Activated effector memory CD4-positive, alpha-beta T cell treated with Interleukin-2 at 50 U/mL for 16 hours (primary cell): Measurements from ENCODE around the gene NTN5.
A peak's percentile ranks its signal among the peaks of the same experiment; 100 is the strongest.
"Not testable (repeated sequence)": the region's sequence is repeated elsewhere in the genome, so short reads cannot be mapped to it uniquely, and the experiment has no call there.

Experiments used
- DNase-seq: peaks from one replicate; pipeline ENCODE4 v3.0.0-alpha.2; 2020

Gene NTN5

DNA sequence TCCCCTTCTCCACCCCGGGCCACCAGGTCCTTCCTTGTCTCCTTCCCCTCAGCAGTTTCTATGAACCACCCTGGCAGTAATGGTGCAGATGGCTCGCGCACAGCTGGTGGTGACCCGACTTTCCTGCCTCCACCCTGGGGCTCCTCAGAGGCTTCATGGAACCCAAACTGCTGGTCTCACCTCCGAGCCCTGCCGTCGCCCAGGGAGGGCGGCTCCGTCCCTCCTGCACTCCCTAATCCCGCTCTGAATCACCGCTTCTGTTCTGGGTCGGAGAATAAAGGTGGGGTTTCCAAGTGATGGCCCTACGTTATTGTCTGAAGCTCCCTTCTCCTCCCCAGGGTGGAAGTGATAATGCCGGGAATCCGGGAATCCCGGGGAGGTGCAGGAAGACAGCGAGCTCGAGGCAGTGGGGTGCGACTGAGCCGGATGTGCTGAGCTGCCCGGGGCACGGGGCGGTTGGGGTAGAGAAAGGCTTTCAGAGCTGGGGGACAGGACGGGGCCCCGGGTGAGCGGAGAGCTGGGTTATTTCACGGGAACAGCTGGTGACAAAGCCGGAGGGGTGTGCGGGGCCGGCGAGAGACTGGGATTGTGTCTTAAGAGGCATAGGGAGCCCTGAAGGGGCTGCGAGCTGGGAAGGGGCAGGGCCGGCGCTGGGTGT is 23.7 kb upstream of the NTN5 start:
- DNase-seq: no peak

DNA sequence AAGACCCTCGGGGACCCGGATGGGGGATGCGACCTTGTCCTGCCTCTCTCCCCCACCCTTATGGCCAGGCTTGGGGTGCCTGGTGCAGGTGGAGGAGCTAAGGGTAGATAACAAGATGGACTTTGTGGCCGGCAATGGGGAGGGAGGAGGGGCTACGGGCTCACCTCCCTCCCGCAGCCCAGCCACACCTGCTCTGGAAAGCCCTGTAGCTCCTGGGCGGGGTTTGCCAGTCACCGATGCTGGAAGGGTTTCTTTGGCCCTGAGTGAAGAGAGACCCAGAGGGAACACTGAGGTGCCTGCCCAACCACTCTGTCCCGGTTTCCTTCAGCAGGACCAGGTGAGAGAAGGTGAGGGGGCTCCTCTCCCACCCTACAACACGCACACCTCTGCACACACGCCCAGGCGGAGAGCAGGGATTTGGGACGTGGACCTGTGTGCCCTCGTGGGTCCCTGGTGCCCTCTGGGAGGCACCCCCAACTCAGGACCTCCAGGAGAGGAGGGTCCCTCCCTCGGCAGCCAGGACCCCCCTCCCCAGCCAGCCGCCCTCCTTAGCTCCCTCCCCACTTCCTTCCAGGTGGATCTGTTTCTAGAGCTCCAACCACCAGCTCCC is 23.0 kb upstream of the NTN5 start, which contains the start of gene FUT2:
TSS of gene FUT2 (plus strand) at position 229 of the 610 bp plus-strand sequence. CDS start 6,986 bp downstream, outside the sequence.
- no peak for DNase-seq

DNA sequence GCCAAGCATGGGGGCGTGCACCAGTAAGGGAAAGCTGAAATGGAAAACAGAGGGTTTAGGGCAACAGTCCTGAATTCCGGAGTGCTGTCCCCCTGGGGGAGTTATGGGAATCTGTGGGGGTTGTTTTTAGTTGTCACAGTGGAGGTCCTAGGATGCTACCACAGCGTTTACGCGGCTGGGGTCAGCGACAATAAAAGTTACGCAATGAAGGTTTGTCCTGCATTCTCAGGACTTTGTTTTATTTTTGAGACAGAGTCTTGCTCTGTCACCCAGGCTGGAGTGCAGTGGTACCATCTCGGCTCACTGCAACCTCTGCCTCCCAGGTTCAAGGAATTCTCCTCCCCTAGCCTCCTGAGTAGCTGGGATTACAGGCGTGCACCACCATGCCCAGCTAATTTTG is 20.8 kb upstream of the NTN5 start:
- not testable (repeated sequence) for DNase-seq

DNA sequence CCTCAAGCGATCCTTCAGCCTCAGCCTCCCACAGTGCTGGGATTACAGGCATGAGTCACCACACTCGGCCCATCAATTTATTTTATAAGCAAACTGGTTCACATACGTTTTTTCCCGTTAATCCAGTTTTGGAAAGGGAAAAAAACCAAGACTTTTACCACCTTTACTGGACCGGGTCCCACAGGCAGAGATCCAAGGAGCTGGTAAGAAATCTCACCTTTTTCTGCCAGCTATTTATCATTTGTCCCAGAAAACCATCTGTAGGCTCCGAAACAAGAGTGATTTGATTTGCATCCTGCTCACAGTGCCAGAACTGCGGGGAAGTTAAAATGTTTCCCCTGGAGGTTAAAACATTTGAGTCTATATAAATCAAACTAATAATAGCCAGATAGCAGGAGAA is 16.6 kb upstream of the NTN5 start:
- no peak for DNase-seq

DNA sequence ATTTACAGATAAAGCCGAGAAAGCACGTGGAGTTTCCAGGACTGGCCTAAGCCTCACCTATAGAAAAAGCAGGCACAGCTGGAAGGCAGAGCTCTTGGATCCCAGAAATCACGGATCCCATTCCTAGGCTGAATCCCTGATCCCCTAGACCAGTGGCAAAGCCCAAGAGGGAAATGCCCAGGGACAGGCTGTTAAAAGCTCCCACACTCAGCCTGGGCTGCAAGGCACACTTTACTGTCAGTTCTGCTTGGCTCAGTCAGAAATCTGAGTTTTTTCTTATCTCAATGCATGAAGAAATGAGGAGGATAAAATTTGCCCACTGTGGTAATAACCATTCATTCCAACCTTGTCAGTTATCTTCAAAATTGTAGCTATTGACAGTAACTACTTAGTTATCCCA is 15.0 kb upstream of the NTN5 start:
- DNase-seq: no peak

DNA sequence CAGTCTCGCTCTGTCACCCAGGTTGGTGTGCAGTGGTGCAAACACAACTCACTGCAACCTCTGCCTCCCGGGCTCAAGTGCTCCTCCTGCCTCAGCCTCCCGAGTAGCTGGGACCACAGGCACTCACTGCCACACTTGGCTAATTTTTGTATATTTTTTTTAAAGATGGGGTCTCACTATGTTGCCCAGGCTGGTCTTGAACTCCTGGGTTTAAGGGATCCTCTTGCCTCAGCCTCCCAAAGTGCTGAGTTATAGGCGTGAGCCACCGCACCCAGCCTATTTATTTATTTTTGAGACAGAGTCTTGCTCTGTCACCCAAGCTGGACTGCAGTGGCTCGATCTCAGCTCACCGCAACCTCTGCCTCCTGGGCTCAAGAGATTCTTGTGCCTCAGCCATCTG is 13.8 kb upstream of the NTN5 start:
- not testable (repeated sequence) for DNase-seq

DNA sequence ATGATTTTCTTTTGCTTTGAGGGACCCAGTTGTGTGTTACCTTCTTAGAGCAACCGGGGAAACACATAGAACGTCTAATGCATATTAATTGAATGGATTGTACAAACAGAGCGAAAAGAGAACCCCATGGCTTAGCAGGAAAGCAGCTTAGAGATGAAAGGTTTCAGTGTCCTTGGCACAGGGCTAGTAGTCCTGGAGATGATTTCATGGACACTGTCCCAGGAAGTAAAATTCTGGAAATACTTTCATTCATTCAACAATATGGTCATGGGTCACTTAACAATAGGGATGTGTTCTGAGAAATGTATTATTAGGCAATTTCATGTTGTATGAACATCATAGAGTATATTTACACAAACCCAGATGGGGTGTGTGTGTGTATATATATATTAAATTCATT is 13.3 kb upstream of the NTN5 start:
- DNase-seq: no peak

DNA sequence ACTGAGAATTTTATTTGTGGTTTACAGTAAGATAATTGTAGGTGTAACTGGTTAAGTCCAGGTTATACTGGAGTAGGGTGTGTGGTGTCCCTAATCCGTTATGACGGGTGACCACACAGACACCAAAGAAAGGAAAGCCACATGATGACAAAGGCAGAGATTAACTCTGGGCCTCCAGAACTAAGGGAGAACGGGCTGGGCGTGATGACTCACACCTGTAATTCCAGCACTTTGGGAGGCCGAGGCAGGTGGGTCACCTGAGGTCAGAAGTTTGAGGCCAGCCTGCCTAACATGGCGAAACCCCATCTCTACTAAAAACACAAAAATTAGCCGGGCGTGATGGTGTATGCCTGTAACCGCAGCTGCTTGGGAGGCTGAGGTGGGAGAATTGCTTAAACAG is 12.8 kb upstream of the NTN5 start:
- no peak for DNase-seq

DNA sequence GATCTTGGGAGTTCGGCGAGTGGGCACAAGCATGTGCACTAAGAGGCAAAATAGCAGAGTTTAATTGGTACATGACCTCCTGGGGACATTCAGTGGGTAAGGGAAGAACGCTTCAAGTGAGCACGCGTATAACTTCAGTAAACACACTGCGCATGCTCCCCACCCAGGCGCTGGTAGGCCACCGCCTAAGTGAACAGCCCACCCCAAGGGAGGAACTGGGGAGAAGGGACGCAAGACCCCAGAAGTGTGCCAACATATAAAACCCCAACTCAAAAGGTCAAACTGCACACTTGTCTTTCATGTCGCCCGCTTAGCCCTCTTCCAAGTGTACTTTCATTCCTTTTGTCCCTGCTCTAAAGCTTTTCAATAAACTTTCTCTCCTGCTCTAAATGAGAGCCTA is 10.5 kb upstream of the NTN5 start:
- DNase-seq: no peak

DNA sequence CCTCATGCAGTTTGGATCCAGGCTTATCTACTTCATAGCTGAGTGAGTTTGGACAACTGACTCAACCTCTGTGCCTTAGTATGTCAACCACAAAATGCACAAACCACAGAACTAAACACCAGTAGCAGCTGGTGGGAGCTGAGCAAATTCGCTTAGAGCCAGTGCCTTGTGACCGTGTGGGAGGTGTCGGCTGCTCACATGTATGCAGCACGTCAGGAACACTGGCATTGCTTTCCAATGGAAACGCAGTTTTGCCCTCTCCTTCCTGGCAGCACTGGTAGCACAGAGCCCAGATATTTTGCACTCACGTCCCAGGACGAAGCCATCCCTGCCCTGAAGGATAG is 8.3 kb upstream of the NTN5 start:
- no peak for DNase-seq

DNA sequence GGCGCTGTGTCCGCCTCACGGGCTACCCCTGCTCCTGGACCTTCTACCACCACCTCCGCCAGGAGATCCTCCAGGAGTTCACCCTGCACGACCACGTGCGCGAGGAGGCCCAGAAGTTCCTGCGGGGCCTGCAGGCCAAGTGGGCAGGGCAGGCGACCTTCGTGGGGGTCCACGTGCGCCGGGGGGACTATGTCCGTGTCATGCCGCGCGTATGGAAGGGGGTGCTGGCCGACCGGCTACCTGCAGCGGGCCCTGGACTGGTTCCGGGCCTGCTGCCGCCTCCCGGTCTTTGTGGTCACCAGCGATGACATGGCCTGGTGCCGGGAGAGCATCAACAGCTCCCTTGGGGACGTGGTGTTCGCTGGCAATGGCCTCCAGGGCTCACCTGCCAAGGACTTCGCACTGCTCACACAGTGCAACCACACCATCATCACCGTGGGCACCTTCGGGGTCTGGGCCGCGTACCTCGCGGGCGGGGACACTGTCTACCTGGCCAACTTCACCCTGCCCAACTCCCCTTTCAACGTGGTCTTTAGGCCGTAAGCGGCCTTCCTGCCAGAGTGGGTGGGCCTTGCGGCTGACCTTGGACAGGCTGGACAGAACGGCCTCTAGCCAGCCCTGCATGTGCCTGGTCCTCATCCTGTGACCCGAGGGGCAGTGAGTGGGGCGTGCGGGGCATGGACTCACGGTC is 7.8 kb upstream of the NTN5 start:
- DNase-seq: no peak

DNA sequence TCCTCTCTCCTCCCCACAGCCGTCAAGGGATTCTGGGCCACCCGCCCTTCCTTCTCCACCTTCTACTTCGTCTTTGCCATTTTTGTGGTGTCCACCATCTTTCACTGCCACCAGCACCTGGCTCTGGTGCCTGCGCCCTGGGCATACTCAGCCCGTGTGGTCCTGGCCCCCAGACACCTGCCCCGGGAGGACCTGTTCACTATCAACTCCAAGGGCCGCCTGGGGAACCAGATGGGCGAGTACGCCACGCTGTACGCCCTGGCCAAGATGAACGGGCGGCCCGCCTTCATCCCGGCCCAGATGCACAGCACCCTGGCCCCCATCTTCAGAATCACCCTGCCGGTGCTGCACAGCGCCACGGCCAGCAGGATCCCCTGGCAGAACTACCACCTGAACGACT is 7.2 kb upstream of the NTN5 start:
- DNase-seq: not testable (repeated sequence)

DNA sequence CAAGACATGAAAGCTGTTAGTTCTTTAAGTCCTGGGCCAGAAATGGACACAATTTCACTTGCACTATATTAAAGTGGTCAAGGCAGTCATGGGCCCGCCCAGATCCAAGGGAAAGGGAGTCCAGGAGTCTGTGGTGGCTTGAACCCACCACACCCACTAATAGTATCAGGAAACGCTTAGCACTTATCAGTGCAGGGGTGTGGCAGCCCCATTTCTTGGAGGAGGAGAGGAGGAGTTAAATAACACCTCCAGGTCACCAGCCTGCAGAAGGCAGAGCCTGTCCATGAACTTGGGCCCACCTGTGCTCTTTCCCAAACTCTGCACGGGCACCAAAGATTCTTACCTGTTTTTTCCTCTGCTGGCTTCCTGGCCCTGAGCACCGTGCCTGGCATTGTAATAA is 5.4 kb upstream of the NTN5 start:
- DNase-seq: no peak

DNA sequence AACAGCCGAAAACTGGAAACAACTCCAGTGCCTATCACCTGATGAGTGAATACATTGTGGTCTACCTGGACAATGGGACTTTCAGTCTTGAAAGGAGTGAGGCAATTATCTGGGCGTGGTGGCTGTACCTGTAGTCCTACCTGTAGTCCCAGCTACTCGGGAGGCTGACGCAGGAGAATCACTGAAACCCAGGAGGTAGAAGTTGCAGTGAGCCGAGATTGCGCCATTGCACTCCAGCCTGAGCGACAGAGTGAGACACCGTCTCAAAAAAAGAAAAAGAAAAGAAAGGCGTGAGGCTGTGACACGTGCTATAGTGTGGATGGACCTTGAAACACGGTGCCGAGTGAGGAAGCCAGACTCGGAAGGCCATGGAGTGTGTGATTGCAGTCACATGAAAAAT is 4.1 kb upstream of the NTN5 start:
- DNase-seq: no peak

DNA sequence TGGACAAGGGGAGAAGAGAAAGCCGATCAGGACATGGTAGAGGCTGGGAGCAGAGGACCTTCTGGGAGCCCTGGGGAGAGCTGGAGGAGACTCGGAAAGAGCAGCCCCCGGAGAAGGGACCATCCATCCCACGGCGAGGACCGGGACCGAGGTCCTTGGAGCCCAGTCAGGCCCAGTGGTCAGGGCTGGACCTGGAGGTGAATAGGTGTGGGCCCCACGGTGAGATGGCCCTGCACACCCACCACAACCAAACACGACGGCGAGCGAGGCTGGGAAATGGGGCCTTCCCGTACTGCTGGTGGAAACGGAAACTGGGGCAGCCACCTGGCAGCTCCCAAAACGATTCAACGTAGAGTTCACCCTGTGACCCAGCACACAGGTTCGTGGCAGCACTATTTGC is 3.7 kb upstream of the NTN5 start:
- no peak for DNase-seq

DNA sequence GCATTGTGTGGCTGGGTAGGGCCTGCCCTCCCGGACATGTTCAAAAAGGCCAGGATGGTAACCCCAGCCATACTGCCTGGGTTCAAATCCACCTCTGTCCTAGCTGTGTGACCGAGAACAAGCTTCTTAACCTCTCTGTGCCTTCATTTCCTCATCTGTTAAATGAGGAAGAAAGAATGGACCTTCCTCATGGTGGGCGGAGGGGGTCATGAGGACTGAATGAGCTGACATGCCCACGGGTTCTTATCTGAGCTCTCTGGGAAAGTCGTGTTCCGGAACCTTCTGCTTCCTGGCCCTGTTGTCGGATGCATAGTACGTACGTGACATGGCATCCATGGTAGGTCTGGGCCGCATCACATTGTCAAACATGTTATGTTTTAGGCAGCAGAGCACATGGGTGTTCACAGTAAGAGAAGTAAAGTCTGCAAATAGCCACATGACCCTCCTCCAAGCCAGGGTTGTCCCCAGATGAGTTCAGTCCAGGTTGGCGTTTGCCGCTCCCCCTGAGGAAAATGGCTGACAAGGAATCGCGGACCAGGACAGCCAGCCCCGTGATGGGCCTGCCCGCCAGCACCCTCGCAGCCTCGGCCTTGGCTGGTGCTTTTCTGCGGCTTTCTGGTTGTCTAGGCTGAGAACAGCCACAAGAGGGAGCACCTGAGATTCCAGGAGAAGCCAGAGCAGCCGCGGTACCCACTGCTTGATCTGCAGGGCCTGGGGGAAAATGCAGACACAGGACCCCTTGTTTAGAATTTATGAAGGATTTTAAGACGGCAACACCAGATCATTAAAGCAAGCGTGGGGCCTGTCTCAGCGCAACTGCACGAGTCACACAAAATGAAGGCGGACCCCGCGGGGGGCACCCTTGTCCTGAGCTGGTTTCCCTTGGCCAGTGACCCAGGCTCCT is 2.4 kb upstream of the NTN5 start:
- peak; percentile 60 for DNase-seq

DNA sequence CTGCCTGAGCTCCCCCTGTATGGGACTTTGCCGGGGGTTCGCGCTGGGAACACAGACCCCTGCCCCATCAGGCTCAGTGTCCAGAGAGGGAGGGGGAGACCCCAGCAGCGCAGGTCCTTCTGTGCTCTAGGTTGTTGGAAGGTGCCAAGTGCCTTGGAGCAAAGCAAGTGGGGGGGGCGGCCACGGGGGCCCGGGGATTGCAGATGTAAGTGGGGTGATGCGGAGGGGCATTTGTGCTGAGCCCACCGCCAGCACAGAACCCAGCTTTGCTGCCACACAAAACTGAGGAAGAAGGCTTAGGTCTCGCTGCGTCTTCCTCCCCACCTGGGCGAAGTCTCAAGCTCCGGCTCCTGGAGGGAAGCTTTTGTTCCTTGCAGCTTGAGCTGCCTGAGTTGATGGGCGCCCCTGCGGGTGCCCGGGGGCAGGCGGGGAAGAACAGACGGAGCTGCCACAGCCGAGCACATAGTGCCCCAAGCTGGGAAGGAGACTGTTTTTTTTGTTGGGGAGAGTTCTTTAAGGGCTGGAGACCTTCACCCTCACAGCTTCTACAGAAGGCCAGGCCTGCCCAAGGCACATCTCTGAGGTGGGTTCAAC is 1.5 kb upstream of the NTN5 start:
- no peak for DNase-seq

DNA sequence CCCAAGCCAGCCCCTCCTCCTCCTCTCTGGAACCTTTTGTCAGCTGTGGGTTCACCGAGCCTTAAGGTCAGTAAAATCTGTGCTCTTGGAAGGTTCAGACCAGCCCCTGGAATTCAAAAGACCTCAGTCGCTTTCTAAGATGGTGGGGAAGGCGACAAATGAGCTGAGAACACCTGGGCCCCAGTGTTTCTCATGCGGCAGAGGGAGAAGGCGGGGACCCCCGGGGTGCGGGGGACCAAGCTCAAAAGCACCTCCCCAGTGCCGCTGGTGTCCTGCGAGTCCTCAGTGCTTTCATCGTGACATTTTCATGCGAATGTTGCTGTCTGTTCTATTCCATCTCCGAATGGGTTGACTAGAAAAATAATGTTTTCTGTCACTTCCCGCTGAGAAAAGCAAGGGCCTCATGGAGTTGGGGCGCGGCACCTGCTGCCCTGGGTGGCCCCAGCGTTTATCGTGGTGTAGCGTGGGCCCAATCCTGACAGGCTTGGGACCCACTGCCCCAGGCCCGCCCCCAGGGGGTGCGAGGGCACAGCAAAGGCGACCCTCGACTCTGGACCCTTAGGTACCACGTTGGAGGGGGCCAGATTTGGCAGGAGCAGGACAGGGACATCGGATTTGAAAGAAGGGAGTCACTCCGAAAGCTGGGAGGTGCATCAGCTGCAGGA is 751 bp upstream of the NTN5 start:
- DNase-seq: no peak

DNA sequence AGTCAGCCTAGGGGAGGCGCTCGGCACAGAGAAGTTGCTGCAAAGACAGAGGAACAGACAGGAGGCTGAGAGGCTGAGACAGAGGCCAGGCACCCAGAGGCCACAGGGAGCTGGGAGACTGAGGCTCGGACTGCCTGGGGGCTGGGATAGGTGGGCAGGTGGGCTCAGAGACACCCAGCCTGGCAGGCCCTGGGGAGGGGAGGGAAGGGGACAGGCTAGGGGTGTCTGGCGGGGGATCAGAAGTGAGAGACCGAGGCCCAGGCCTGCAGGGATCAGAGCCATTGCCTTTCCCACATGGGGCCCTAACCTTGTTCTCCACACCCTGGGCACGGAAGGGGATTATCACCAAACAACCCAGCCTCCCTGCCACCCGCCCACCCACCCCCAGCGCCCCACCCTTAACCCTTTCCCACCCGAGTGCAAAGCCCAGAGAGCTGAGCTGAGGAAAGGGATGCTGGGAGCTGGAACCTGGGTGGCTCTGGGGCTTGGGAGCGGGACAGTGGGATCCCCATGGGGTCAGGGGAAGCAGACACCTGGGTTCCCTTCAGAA is 1.3 kb downstream of the NTN5 start:
- DNase-seq: no peak

DNA sequence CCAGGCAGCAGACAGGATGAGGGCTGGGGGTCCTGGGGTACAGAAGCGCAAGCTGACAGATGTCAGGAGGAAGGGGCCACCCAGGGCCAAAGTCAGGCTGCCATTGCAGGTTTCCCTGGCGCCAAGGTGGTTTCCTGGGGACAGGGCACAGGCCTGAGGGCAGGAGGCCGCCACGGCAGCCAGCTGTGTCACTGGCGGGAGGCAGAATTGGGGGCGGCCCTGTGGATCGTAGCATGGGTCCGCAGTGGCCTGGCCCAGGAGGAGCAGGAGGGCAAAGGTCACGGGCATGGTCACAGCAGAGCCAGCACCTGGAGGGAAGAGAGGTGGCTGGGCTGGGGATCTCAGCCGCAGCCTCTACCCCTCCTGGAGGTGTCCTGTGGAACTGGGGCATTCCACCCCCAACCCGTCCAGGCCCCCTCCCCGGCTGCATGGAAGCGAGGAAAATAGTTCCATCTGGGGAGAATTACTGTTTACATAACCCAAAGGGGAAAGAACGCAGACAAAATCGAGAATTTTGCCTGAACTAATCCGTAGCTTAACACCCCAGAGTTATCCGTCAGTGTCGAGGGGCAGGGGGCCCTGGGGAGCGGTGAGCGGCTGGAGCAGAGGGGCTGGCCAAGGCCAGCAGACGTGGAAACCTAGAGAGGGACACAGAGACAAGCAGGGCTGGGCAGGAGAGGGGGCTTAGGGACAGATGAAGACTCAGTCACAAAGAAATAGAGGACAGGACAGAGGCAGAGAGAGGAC is 1.9 kb downstream of the NTN5 start:
- no peak for DNase-seq

DNA sequence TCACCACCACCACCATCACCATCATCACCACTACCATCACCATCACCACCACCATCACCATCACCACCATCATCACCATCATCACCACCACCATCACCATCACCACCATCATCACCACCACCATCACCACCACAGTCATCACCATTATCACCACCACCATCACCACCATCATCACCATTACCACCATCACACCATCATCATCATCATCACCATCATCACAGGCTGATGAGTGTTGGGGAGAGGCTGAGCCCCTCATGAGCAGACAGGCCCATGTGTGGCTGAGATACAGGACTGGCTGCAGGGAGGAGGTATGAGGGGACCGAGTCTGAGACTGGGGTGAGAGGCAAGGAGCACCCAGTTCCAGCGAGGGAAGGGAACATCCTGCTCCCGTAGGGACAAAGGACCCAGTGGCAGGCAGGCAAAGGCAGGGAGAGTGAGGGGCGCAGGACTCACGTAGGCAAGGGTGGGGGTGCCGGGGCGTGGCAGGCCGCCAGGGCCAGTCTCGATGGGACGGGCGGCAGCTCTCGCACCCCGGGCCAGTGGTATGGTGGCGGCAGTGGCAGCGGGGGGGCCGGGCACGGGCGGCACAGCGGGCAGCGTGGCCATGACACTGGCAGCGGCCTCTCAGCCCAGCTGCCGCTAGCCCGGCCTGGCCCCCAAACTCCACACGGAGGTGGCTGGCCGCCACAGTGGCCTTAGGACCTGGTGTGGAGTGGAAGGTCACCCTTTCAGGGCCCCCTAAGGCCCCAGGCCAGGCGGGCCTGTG is 2.7 kb downstream of the NTN5 start:
- DNase-seq: no peak
